HepG2 (cell line): ENCODE data around the gene PROX1.

Experiments
- GLI4 ChIP-seq: sonication (generic); formaldehyde crosslinking; IDR thresholded peaks from 2 replicates; pipeline ENCODE4 v1.5.1; 2020; ENCODE audit warnings: missing genetic modification reagents, mild to moderate bottlenecking, moderate library complexity, borderline replicate concordance
- HOXA7 ChIP-seq: sonication (generic); formaldehyde crosslinking; IDR thresholded peaks from 2 replicates; pipeline ENCODE4 v1.8.1; 2022; ENCODE audit warnings: mild to moderate bottlenecking, missing genetic modification reagents, moderate library complexity
- TF ChIP-seq, protein P1 (sequence below): sonication (generic); formaldehyde crosslinking; IDR thresholded peaks from 2 replicates; pipeline ENCODE4 v1.4.0; 2020; ENCODE audit warnings: missing genetic modification reagents
- TF ChIP-seq, protein P2 (sequence below): sonication (generic); formaldehyde crosslinking; IDR thresholded peaks from 2 replicates; pipeline ENCODE4 v1.5.0; 2020; ENCODE audit warnings: mild to moderate bottlenecking, missing genetic modification reagents, moderate library complexity
- TF ChIP-seq, protein P3 (sequence below): sonication (generic); formaldehyde crosslinking; IDR thresholded peaks from 2 replicates; pipeline ENCODE4 v1.5.0; 2020; ENCODE audit warnings: mild to moderate bottlenecking, missing genetic modification reagents

DNA sequence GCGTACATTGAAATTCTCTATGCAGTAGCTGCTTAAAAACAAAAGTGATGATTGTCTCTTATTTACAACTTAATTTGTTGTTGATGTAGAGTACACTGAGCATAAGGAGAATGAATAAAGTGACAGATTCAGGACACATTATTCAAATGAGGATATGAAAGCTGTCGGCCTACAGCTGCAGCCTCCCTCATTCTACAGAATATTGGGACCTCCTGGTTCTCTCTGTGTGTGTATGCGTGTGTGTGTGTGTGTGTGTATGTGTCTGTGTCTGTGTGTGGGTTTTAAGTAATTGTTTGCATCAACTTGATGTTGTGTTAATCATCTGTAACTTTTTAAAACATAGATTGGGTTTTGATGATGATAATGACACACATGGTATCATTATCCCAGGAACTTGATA lies 17.9 kb downstream of the PROX1 start:
- TF ChIP-seq HOXA7 (no peak), GLI4 (CRISPR knock-in tag) (no peak)
- TF ChIP-seq, protein P1, sequence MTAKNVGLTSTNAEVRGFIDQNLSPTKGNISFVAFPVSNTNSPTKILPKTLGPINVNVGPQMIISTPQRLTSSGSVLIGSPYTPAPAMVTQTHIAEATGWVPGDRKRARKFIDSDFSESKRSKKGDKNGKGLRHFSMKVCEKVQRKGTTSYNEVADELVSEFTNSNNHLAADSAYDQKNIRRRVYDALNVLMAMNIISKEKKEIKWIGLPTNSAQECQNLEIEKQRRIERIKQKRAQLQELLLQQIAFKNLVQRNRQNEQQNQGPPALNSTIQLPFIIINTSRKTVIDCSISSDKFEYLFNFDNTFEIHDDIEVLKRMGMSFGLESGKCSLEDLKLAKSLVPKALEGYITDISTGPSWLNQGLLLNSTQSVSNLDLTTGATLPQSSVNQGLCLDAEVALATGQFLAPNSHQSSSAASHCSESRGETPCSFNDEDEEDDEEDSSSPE (CRISPR knock-in tag) = no peak
- TF ChIP-seq, protein P2, sequence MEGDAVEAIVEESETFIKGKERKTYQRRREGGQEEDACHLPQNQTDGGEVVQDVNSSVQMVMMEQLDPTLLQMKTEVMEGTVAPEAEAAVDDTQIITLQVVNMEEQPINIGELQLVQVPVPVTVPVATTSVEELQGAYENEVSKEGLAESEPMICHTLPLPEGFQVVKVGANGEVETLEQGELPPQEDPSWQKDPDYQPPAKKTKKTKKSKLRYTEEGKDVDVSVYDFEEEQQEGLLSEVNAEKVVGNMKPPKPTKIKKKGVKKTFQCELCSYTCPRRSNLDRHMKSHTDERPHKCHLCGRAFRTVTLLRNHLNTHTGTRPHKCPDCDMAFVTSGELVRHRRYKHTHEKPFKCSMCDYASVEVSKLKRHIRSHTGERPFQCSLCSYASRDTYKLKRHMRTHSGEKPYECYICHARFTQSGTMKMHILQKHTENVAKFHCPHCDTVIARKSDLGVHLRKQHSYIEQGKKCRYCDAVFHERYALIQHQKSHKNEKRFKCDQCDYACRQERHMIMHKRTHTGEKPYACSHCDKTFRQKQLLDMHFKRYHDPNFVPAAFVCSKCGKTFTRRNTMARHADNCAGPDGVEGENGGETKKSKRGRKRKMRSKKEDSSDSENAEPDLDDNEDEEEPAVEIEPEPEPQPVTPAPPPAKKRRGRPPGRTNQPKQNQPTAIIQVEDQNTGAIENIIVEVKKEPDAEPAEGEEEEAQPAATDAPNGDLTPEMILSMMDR (CRISPR knock-in tag) = no peak
- TF ChIP-seq, protein P3, sequence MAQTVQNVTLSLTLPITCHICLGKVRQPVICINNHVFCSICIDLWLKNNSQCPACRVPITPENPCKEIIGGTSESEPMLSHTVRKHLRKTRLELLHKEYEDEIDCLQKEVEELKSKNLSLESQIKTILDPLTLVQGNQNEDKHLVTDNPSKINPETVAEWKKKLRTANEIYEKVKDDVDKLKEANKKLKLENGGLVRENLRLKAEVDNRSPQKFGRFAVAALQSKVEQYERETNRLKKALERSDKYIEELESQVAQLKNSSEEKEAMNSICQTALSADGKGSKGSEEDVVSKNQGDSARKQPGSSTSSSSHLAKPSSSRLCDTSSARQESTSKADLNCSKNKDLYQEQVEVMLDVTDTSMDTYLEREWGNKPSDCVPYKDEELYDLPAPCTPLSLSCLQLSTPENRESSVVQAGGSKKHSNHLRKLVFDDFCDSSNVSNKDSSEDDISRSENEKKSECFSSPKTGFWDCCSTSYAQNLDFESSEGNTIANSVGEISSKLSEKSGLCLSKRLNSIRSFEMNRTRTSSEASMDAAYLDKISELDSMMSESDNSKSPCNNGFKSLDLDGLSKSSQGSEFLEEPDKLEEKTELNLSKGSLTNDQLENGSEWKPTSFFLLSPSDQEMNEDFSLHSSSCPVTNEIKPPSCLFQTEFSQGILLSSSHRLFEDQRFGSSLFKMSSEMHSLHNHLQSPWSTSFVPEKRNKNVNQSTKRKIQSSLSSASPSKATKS (CRISPR knock-in tag) = no peak
